ENCODE data around the gene ATP8A2.

ATP8A2 gene

GRCh38 chr13:25971047-25971446 lies 599.3 kb downstream of the ATP8A2 start:
- no peak overlapping the region for H3K27ac ChIP-seq
- no peak for DNase-seq (ENCODE audit: low read depth, low spot score)

- no peak overlapping the region for H3K27ac ChIP-seq
- no peak for DNase-seq (ENCODE audit: low read depth, low spot score)
These were observed 599.8 kb downstream of the ATP8A2 start for GRCh38 chr13:25971459-25972145.

DNA sequence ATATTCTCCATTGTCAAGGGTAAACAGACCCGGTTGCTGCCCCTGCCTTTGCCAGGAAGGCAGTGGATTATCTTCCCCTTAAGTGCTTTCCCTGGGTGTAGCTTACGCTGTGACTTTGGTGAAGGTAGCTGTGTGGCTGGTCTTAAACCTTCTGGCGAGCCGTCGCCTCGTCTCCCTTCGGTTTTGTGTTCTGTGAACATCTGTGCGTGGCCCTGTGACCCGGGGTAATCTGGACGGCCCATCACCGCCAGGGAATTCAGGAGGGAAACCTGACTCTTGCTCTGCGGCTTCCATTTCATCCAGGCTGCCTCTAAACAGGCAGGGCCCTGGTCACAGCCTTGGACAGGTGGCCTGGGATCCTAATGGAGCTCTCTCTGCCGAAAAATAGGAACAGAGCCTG lies 601.3 kb downstream of the ATP8A2 start:
- DNase-seq (ENCODE audit: low read depth, low spot score) = no peak
- H3K27ac ChIP-seq = no peak overlapping the region

DNA sequence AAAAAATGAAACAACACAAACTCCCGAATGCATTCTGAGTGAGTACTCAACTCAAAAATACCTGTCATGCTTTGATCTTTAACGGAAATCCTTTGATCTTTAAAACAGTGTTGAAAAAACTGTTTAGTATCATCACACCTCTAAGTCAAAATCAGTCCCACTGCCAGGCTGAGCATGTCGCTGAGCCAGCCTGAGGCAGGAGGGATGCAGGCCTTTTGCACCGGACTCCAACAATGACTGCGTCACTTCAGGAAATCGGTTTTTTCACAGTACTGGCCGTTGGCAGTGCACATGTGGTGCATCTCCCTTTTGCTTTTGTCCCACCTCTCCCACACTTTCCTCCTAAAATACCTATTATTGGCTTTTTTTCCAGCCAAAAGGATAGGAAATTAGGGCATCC lies 601.8 kb downstream of the ATP8A2 start:
- H3K27ac ChIP-seq = no peak overlapping the region
- no peak for DNase-seq (ENCODE audit: low read depth, low spot score)

DNA sequence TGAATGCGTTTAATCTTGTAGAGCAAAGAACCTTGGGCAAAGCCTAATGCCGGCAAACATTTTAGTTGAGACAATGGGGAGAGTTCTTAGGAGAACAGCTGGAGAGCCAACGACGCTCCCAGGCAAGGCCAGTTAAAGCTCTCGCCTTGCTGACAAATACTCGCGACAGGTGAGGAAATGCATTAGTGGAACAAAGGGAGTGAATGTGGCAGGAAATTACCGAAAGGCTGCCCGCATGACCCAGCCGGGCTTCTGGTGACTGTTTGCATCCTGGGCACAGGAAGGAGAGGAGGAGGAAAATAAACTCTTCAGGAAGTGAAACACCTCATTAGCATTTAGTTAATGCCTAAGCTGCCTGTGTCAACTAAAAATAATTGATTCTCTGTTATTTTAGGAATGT lies 605.4 kb downstream of the ATP8A2 start:
- DNase-seq (ENCODE audit: low read depth, low spot score) = no peak
- no peak overlapping the region for H3K27ac ChIP-seq

DNA sequence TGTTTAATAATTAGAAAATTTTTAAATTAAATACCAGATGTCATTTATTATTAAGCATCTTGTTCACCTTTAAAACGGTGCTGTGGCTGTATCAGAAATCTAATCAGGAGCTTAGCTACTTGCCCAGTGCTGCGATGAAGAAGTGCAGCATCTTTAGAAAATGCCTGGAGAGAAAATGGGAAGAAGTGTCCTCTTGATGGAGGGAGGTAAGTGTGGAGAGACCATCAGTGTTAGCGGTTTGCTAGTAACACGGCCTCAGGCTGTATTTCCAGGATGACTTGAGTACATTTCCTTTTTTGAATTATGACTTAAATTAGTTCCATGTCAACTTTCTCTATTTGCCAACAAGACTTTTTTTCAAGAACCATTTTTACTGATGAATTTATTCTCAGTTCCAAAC lies 605.9 kb downstream of the ATP8A2 start:
- DNase-seq (ENCODE audit: low read depth, low spot score) = no peak
- H3K27ac ChIP-seq = no peak overlapping the region

DNA sequence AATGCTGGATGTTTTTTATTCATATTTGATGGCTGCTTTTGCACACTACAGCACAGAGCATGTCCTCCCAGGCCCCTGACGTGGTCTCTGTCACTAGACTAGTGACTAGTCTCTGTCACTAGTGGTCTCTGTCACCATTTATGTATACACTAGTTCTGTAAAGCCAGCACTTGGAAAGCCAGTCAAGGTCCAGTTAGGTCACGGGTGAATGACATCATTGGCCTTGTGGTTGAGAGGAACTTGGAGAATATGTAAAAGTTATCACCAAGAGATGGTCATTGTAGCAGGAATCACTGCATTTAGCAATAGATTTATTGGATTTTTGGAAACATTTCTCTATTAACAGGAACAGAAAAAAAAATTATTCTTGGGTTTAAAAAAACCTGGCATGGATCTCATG lies 607.2 kb downstream of the ATP8A2 start:
- DNase-seq (ENCODE audit: low read depth, low spot score) = no peak
- H3K27ac ChIP-seq = no peak overlapping the region

DNA sequence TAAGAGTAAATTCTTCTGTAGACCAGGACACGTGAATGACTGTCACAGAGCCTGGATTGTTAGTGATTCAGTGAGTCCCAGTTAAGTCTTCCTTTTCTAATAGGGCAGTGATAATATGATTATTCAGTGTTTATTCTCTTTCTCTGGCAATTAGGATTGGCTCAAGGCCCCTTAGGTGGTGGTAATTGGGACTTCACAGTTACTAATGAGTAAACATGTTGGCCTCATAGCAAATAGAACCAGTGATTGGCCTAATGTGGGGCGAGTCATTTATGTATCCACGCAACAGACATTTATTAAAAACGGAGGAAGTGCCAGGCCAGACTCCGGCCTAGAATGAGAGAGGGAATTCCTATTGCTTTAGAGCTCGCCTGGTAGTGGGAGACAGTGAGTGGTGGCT lies 607.6 kb downstream of the ATP8A2 start:
- DNase-seq (ENCODE audit: low read depth, low spot score) = no peak
- no peak overlapping the region for H3K27ac ChIP-seq

GRCh38 chr13:25980255-25980654 lies 608.5 kb downstream of the ATP8A2 start:
- H3K27ac ChIP-seq = no peak overlapping the region
- no peak for DNase-seq (ENCODE audit: low read depth, low spot score)

GRCh38 chr13:25981060-25981459 lies 609.3 kb downstream of the ATP8A2 start:
- no peak overlapping the region for H3K27ac ChIP-seq
- no peak for DNase-seq (ENCODE audit: low read depth, low spot score)

DNA sequence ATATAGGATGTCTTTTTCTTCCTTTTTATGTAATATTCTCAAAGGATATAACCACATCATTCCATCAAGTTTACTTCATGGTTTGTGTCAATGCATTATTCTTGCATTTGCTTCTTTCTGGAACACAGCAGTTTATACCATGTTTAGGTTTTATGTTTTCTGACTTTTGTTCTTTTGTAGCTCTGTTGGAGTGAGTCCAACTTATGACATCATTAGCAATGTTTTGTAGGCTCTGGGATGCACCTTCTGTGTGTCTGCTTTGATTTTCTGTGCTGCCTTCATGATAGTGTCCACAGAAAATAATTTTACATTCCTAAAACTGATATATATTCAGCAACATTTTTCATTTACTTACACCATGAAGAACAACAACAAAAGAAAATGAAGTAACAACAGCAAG lies 611.1 kb downstream of the ATP8A2 start:
- no peak overlapping the region for H3K27ac ChIP-seq
- no peak for DNase-seq (ENCODE audit: low read depth, low spot score)

- H3K27ac ChIP-seq = no peak overlapping the region
- no peak for DNase-seq (ENCODE audit: low read depth, low spot score)
These were observed 616.2 kb downstream of the ATP8A2 start for GRCh38 chr13:25987987-25988386.

- DNase-seq (ENCODE audit: low read depth, low spot score) = no peak
- H3K27ac ChIP-seq = no peak overlapping the region
These were observed 616.9 kb downstream of the ATP8A2 start for GRCh38 chr13:25988661-25989060.

DNA sequence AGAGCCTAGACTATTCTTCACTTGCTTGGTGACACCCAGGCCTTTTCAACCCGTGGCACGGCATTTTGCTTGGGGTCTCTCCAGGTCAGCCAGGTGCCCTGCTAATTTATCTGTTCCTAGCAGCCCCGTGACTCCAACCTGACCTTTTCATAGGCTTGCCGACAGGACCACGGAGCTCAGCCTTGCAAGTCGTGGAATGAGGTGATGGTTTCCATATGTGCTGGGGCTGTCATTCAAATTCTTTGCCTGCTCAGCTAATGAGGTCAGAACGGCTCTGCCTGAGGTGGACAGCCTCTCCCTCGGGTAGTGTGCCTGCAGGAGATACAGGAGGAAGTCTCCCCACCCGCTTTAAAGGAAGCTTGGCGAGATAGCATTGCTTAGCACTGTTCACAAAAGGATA lies 619.0 kb downstream of the ATP8A2 start:
- no peak for DNase-seq (ENCODE audit: low read depth, low spot score)
- H3K27ac ChIP-seq = no peak overlapping the region

- no peak for DNase-seq (ENCODE audit: low read depth, low spot score)
- H3K27ac ChIP-seq = no peak overlapping the region
These were observed 620.3 kb downstream of the ATP8A2 start for GRCh38 chr13:25992076-25992475.

- no peak for DNase-seq (ENCODE audit: low read depth, low spot score)
These were observed 635.7 kb downstream of the ATP8A2 start for GRCh38 chr13:26007261-26008125.

DNA sequence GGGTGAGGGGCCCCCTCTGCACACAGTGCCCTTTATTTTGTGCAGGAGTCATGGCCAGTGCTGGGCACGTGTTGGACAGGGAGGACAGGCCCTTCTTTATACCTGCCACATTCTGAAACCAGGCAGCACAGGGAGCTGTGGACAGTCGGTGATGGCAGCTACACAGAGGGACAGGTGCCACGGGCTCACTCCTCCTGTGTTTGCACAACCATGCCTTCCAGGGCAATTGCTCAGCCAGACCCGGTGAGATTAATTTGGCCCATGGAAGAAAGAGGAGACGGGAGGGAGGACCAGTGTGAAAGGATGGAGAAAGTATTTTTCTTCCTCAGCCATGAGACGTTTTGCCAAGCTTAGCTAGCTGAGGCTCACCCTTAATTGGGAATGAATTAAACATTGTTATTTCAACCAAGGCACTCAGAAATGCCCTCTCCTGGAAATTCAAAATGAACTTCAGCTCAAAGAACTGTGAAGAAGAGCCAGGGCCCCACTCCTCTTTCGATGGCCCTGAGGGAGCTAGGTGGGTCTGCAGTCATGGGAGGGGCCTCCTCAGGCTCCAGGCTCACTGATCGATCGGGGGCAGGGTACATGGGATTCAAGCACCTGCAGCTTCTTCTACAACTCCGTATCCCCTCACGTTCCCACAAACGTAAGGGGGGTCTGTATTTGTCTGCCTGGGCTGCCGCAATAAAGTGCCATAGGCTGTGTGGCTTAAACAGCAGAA lies 638.9 kb downstream of the ATP8A2 start:
- DNase-seq (ENCODE audit: low read depth, low spot score) = no peak
- H3K27ac ChIP-seq = no peak overlapping the region

More at GRCh38 chr13:26007261-26008125, 635.7 kb downstream of the ATP8A2 start:
- H3K27ac ChIP-seq = no peak overlapping the region

- H3K27ac ChIP-seq = no peak overlapping the region
- DNase-seq (ENCODE audit: low read depth, low spot score) = no peak
These were observed 639.4 kb downstream of the ATP8A2 start for GRCh38 chr13:26011208-26011573.

DNA sequence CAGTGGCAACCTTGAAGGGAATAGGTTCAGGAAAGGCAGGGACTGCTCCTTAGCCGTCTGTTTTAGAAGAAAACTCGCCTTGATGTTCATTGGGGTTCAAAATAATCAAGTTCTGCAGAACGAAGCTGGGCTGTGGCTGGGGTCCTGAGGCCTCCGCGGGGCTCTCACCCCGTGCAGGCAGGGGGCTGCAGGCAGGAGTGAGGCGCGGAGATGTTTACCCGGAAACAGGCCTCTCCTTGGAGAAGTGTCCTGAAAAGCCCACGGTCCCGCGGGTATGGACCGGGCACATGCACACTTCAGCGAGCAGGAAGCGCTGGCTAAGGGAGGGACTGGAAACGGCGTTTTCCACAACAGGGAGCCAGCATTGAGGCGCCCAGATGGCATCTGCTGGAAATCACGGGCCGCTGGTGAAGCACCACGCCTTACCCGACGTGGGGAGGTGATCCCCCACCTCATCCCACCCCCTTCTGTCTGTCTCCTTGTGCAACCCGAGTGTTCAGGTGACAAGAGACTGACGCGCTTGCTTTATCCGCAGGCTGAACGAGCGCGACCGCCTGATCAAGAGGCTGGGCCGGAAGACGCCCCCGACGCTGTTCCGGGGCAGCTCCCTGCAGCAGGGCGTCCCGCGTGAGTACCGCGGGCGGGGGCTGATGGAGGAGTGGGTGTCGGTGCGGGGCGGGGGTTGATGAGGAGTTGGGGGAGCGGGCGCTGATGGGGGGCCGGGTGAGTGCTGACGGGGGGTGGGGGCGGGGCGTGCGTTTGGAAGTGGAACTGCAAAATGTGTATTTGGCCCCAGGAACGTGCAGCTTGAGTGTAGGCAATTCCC lies 640.4 kb downstream of the ATP8A2 start:
- H3K27ac ChIP-seq = no peak overlapping the region
- no peak for DNase-seq (ENCODE audit: low read depth, low spot score)

DNA sequence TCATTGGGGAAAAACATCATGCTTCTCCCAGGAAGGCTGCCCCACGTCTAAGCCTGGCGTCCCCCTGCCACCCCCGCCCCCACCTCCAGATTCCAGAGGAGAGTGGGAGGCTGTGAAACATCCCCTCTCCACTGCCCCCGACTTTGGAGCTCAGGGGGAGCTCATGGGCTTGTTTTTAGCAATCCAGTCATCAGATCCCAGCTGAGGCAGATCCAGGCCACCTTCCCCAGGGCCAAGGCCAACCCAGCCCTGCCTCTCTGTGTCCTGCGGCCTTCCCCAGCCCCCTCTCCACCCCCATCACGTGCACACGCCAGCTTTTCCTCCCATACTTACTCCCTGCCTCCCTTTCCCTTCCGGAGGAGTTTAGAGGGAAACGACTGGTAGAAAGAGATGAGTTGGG lies 641.2 kb downstream of the ATP8A2 start:
- H3K27ac ChIP-seq = no peak overlapping the region
- no peak for DNase-seq (ENCODE audit: low read depth, low spot score)
